Liver (tissue), 9 donors: ENCODE measurements around the gene BRIP1. TPM values are rescaled to one million over a fixed set of nuclear protein-coding genes. Genes with fewer than 3 reads are reported as not detected.

Source experiments
- DNase-seq: peaks from one replicate; pipeline ENCODE4 v3.0.0-alpha.2; 2017; ENCODE audit warnings: low spot score
- H3K27ac ChIP-seq, 2 donors: one replicate each; pipeline ENCODE4 v1.7.0; 2013; ENCODE audit warnings: inconsistent platforms in 2 of 2, low read length in 2 of 2, control low read depth in 1 of 2, low read depth in 1 of 2, mild to moderate bottlenecking in 1 of 2
- H3K27me3 ChIP-seq, 4 donors: one replicate each; pipeline versions ENCODE4 v1.6.1 to v1.7.0; 2013; ENCODE audit warnings: low read length in 3 of 4, inconsistent platforms in 1 of 4, mild to moderate bottlenecking in 1 of 4, moderate library complexity in 1 of 4; ENCODE audit not compliant: control insufficient read depth in 4 of 4, insufficient read depth in 4 of 4
- H3K36me3 ChIP-seq, 4 donors: one replicate each; pipeline versions ENCODE4 v1.6.1 to v1.7.0; 2013; ENCODE audit warnings: low read length in 3 of 4, mild to moderate bottlenecking in 3 of 4, low read depth in 1 of 4, moderate library complexity in 1 of 4; ENCODE audit not compliant: control insufficient read depth in 4 of 4, insufficient read depth in 3 of 4
- H3K4me1 ChIP-seq, 4 donors: one replicate each; pipeline versions ENCODE4 v1.6.1 to v1.7.0; 2013; ENCODE audit warnings: low read length in 3 of 4, mild to moderate bottlenecking in 3 of 4, moderate library complexity in 1 of 4; ENCODE audit not compliant: control insufficient read depth in 4 of 4, insufficient read depth in 4 of 4
- H3K4me3 ChIP-seq, 3 donors: one replicate each; pipeline versions ENCODE4 v1.6.1 to v1.7.0; 2013; ENCODE audit warnings: low read length in 3 of 3, control low read depth in 1 of 3, low read depth in 1 of 3, mild to moderate bottlenecking in 1 of 3
- H3K9ac ChIP-seq, 2 donors: one replicate each; pipeline ENCODE4 v1.7.0; 2013; ENCODE audit warnings: low read length in 2 of 2, mild to moderate bottlenecking in 2 of 2, moderate library complexity in 2 of 2, control low read depth in 1 of 2, low read depth in 1 of 2
- H3K9me3 ChIP-seq, 4 donors: one replicate each; pipeline versions ENCODE4 v1.6.1 to v1.7.0; 2013; ENCODE audit warnings: low read length in 3 of 4; ENCODE audit not compliant: control insufficient read depth in 4 of 4
- CTCF ChIP-seq: fragments of 150-350 bp; IDR thresholded peaks from 2 replicates; pipeline ENCODE4 v1.5.1; 2017; ENCODE audit warnings: improper control_type of control experiment, low read depth, low read length; ENCODE audit not compliant: missing input control
- FOXA1 ChIP-seq: IDR thresholded peaks from 2 replicates; pipeline ENCODE4 v1.6.1; 2016; ENCODE audit warnings: antibody characterized with exemption
- FOXA2 ChIP-seq: IDR thresholded peaks from 2 replicates; pipeline ENCODE4 v1.6.1; 2016; ENCODE audit warnings: antibody characterized with exemption
- GABPA ChIP-seq, 2 donors: IDR thresholded peaks in 1 of 2; conservative IDR thresholded peaks in 1 of 2; 2 replicates each; pipeline ENCODE4 v1.6.1; 2016; ENCODE audit warnings: antibody characterized with exemption in 2 of 2, mild to moderate bottlenecking in 1 of 2, moderate library complexity in 1 of 2
- HNF4A ChIP-seq, 2 donors: conservative IDR thresholded peaks; 2 replicates each; pipeline ENCODE4 v1.6.1; 2016; ENCODE audit warnings: antibody characterized with exemption in 2 of 2, mild to moderate bottlenecking in 2 of 2
- HNF4G ChIP-seq: IDR thresholded peaks from 2 replicates; pipeline ENCODE4 v1.6.1; 2016; ENCODE audit warnings: antibody characterized with exemption
- JUND ChIP-seq, 2 donors: IDR thresholded peaks; 2 replicates each; pipeline ENCODE4 v1.6.1; 2016; ENCODE audit warnings: antibody characterized with exemption in 2 of 2
- NR2F2 ChIP-seq: IDR thresholded peaks from 2 replicates; pipeline ENCODE4 v1.6.1; 2016; ENCODE audit warnings: antibody characterized with exemption
- RAD21 ChIP-seq, 2 donors: IDR thresholded peaks; 2 replicates each; pipeline ENCODE4 v1.6.1; 2016; ENCODE audit warnings: antibody characterized with exemption in 2 of 2, mild to moderate bottlenecking in 2 of 2
- REST ChIP-seq: IDR thresholded peaks from 2 replicates; pipeline ENCODE4 v1.6.1; 2016; ENCODE audit warnings: antibody characterized with exemption, mild to moderate bottlenecking
- SP1 ChIP-seq: IDR thresholded peaks from 2 replicates; pipeline ENCODE4 v1.6.1; 2018; ENCODE audit warnings: antibody characterized with exemption, mild to moderate bottlenecking
- TAF1 ChIP-seq: conservative IDR thresholded peaks from 2 replicates; pipeline ENCODE4 v1.6.1; 2016; ENCODE audit warnings: antibody characterized with exemption, mild to moderate bottlenecking
- YY1 ChIP-seq: IDR thresholded peaks from 2 replicates; pipeline ENCODE4 v1.6.1; 2016; ENCODE audit warnings: antibody characterized with exemption, mild to moderate bottlenecking
- WGBS: extraction: QIAGEN DNeasy Blood & Tissue Kit; methylation state at CpG from one replicate; pipeline ENCODE4 v1.1.7; 2013; 5-methylcytosine and 5-hydroxymethylcytosine counted together
- polyA plus RNA-seq, 2 donors: library from polyadenylated mRNA; stranded (reverse) in 1 of 2; unstranded in 1 of 2; fragments of 200-250 nt in 1 of 2; fragments of >200 nt in 1 of 2; fragmentation: Nextera tagmentation in 1 of 2; extraction: Ambion mirVana in 1 of 2; gene quantifications; one replicate each; pipeline versions ENCODE4 v1.2.1 to v1.2.3, GENCODE V29; 2013 to 2015
- total RNA-seq, 2 donors: library from RNA; depleted of rRNA; stranded (reverse); fragments of >200 nt; gene quantifications; one replicate each; pipeline ENCODE4 v1.2.3, GENCODE V29; 2014
- TF ChIP-seq, protein P1 (sequence below): IDR thresholded peaks from 2 replicates; pipeline ENCODE4 v1.6.1; 2016; ENCODE audit warnings: antibody characterized with exemption
- TF ChIP-seq, protein P2 (sequence below): IDR thresholded peaks from 2 replicates; pipeline ENCODE4 v1.6.1; 2016; ENCODE audit warnings: antibody characterized with exemption
- TF ChIP-seq, protein P3 (sequence below): IDR thresholded peaks from 2 replicates; pipeline ENCODE4 v1.6.1; 2016; ENCODE audit warnings: antibody characterized with exemption
- donor health status: healthy.
- donor health status: healthy.
- donor health status: healthy.
- donor health status: healthy.
- donor health status: healthy.

The BRIP1 gene
- total and polyA plus RNA-seq, 4 donors = 0.24 to 10.3 (median 0.90) TPM

DNA sequence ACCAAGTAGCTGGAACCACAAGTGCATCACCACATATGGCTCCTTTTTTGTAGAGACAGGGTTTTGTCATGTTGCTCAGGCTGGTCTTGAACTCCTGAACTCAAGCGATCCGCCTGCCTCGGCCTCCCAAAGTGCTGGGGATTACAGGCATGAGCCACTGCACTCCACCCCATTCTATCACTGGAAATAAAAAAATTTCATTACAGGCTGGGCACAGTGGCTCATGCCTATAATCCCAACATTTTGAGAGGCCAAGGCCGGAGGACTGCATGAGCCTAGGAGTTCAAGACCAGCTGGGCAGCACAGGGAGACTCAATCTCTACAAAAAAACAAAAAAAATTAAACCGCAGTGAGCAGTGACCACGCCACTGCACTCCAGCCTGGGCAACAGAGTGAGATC is 60.1 kb downstream of the BRIP1 start:
- H3K4me1 ChIP-seq = no peaks in the 10 kb centered on the region
- no peak for DNase-seq
- no peak overlapping the region for H3K4me3 ChIP-seq
- H3K27ac ChIP-seq = no peak overlapping the region
- H3K36me3 ChIP-seq = no peaks in the 10 kb centered on the region
- H3K9me3 ChIP-seq = no peaks in the 10 kb centered on the region
- H3K9ac ChIP-seq = no peak overlapping the region
- WGBS = 97% methylated on average over 6 of the region's 6 CpGs
- no peaks in the 10 kb centered on the region for H3K27me3 ChIP-seq
- TF ChIP-seq NR2F2 (no peak), FOXA2 (no peak), REST (no peak), CTCF (no peak), SP1 (no peak), JUND (IDR thresholded peaks at IDR 0.05) (no peak), TAF1 (no peak), GABPA (IDR thresholded peaks at IDR 0.05 in 1 of 2, conservative IDR thresholded peaks at IDR 0.05 in 1 of 2) (no peak), HNF4G (no peak), FOXA1 (no peak)
- TF ChIP-seq, protein P1, sequence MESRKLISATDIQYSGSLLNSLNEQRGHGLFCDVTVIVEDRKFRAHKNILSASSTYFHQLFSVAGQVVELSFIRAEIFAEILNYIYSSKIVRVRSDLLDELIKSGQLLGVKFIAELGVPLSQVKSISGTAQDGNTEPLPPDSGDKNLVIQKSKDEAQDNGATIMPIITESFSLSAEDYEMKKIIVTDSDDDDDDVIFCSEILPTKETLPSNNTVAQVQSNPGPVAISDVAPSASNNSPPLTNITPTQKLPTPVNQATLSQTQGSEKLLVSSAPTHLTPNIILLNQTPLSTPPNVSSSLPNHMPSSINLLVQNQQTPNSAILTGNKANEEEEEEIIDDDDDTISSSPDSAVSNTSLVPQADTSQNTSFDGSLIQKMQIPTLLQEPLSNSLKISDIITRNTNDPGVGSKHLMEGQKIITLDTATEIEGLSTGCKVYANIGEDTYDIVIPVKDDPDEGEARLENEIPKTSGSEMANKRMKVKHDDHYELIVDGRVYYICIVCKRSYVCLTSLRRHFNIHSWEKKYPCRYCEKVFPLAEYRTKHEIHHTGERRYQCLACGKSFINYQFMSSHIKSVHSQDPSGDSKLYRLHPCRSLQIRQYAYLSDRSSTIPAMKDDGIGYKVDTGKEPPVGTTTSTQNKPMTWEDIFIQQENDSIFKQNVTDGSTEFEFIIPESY = no peak
- TF ChIP-seq, protein P2, sequence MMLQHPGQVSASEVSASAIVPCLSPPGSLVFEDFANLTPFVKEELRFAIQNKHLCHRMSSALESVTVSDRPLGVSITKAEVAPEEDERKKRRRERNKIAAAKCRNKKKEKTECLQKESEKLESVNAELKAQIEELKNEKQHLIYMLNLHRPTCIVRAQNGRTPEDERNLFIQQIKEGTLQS = no peak

DNA sequence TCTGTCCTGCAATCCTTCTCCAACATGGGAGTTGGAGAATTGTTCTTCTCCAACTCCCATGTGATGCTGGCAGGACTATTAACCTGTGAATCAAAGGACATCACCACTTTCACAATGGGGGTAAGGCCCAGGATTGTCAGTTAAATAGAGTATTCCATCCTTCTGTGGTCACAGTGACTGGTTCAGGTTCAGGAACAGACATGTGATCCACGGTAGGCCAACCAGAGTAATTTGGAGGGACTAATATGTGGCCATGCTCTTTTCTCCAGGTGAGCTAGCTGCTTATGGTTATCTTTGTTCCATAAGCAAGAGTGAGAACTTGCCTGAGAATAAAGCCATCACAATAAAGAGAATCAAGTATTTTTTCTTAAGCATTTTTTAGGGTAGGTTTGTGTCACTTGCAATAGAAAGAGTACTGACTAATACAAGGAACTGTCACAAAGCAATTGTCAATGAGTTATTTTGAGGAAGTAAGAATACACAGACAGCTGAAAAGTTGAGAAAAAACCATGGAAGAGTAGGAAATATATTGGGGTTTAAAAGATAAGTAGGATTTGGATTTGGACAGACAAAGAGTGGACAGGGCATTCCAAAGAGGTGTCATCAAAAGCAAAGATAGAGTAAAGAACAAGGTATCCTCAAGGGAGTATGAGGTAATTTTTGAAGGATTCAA is 63.4 kb downstream of the BRIP1 start:
- H3K4me3 ChIP-seq = no peak overlapping the region
- no peaks in the 10 kb centered on the region for H3K27me3 ChIP-seq
- H3K4me1 ChIP-seq = no peaks in the 10 kb centered on the region
- no peak overlapping the region for H3K9ac ChIP-seq
- 99% methylated on average over 1 of the region's 1 CpG for WGBS
- DNase-seq = no peak
- H3K9me3 ChIP-seq = no peaks in the 10 kb centered on the region
- H3K36me3 ChIP-seq = peaks cover 0 to 2% (median 0%) of the 10 kb centered on the region in 4 donors
- no peak overlapping the region for H3K27ac ChIP-seq
- TF ChIP-seq, protein P3, sequence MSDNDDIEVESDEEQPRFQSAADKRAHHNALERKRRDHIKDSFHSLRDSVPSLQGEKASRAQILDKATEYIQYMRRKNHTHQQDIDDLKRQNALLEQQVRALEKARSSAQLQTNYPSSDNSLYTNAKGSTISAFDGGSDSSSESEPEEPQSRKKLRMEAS = no peak
- TF ChIP-seq FOXA1 = no peak
- no peak for TF ChIP-seq CTCF
- TF ChIP-seq, protein P1 = no peak
- no peak for TF ChIP-seq YY1
- TF ChIP-seq RAD21 (IDR thresholded peaks at IDR 0.05) = no peak
- TF ChIP-seq JUND (IDR thresholded peaks at IDR 0.05) = no peak
- no peak for TF ChIP-seq SP1
- TF ChIP-seq HNF4A (conservative IDR thresholded peaks at IDR 0.05) = no peak
